Measurements from ENCODE around the gene ADAM33.

DNA sequence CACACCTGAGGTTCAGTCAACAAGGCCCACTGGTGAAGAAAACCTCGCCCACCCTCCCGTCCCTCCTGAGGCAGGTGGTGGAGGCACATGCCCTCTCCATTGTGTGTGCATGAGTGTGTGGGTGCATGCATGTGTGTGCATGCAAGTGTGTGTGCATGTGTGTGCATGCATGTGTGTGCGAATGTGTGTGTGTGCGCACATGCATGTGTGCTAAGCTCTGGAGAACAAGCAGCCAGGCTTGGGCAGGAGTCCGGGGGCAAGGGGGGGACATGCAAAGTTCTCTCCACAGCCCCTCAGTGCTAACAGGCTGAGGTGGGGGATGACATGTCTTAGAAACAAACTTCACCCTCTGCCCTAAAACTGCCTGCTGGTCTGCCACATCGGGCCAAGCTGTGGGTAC lies 47.6 kb upstream of the ADAM33 start:
- TF ChIP-seq, protein P1, sequence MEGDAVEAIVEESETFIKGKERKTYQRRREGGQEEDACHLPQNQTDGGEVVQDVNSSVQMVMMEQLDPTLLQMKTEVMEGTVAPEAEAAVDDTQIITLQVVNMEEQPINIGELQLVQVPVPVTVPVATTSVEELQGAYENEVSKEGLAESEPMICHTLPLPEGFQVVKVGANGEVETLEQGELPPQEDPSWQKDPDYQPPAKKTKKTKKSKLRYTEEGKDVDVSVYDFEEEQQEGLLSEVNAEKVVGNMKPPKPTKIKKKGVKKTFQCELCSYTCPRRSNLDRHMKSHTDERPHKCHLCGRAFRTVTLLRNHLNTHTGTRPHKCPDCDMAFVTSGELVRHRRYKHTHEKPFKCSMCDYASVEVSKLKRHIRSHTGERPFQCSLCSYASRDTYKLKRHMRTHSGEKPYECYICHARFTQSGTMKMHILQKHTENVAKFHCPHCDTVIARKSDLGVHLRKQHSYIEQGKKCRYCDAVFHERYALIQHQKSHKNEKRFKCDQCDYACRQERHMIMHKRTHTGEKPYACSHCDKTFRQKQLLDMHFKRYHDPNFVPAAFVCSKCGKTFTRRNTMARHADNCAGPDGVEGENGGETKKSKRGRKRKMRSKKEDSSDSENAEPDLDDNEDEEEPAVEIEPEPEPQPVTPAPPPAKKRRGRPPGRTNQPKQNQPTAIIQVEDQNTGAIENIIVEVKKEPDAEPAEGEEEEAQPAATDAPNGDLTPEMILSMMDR (conservative IDR thresholded peaks at IDR 0.05) = no peak
- TF ChIP-seq EZH2 (IDR thresholded peaks at IDR 0.05; ENCODE audit: low read depth) = no peak
